AG08396 (cell line): ENCODE measurements around the gene DLGAP3.

ENCODE experiments used
- DNase-seq: peaks from one replicate; pipeline ENCODE4 v3.0.0; 2012; ENCODE audit warnings: low spot score, mixed read lengths

DLGAP3 gene

DNA sequence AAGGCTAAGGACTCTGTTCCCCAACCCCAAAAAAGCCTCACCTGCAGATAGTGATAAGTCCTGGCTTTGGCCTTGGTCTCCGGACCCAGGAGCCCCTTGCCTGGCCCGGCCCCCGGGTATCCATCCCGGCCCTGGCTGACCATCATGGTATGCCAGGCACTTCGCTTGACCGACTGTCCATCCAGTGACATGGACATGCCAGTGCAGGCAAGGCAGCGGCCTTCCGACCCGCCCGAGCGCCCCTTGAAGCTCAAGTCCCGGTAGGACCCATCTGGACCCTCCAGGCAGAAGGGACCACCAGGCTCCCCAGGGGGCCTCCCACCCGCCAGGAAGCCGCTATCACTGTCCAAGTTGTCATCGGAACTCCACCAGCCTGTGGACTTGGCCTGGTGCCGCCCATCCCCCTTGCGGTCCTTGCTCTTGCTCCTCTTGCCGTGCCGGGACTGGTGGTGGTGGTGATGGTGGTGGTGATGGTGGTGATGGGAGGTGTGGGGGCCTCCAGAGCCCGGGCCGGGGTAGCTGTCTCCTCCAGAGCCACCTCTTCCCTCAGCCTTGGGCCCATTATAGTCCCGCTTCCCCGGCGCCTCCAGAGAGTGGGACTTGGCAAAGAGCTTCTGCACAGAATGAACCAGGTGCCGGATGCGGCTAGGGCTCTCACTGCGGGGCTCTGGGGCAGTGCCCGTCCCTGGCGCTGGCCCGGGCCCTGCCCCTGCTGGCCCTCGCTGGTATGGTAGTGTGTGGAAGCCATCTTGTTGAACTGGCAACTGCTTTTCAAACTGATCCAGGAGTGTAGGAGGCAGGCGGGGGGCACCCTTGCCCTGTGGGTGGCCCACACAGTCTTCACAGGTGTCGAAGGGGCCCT is 25.0 kb downstream of the DLGAP3 start:
- no peak for DNase-seq

GRCh38 chr1:34901919-34902318 is 27.5 kb downstream of the DLGAP3 start:
- no peak for DNase-seq

DNA sequence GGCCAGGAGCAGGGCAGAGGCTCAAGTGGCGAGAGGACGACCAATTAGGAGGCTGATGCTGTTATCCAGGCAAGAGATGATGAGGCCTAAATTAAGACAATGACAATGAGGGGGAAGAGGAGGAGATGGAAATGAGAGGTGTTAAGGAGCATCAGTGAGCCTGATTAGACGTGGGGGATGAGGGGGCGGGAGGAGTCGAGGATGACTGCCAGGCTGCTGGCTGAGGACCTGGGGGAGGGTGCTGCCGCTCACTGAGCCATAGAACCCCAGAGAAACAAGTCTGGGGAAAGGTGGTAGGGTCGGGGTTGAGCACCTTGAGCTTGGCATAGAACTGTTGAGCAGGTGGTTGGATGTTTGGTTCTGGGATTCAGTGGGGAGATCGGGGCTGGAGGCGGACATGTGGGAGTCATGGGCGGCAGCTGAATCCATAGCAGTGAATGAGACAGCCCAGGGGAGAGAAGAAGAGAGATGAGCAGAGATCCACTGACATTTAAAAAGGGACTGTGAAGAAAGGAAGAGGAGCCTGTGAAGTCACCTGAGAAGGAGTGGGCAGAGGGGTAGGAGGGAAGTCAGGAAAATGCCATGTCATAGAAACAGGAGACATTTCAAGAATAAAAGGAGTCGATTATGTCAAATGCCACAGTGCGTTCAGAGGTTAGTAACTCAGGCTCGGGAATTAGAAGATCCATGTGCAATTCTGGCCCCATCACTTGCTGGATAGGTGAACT is 28.5 kb downstream of the DLGAP3 start:
- no peak for DNase-seq

DNA sequence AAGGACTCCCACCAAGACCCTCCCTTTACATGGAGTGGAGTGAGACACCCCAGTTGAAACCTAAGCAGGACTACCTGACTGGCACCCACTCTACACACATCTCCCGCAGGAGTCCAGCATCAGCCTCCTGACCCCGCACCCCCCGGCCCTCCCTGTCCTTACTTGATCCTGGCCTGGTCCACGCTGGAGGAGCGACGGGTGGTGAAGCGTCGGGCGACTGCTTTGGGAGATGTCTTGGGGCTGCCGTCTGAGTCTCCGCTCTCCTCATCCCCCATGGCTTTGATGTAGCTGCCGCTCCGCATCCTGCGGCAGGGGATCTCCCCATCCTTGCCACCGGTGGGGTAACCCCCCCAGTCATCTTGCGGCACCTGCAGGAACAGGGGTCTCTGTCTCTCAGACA is 29.5 kb downstream of the DLGAP3 start:
- DNase-seq: no peak

GRCh38 chr1:34899471-34899870 is 30.0 kb downstream of the DLGAP3 start:
- DNase-seq: no peak

- no peak for DNase-seq
Observed at GRCh38 chr1:34898330-34898761, 31.1 kb downstream of the DLGAP3 start.

GRCh38 chr1:34896612-34897011 is 32.8 kb downstream of the DLGAP3 start:
- DNase-seq: no peak

- DNase-seq: no peak
Observed at GRCh38 chr1:34889705-34890104, 39.7 kb downstream of the DLGAP3 start.

GRCh38 chr1:34887593-34887992 is 41.9 kb downstream of the DLGAP3 start:
- DNase-seq: no peak

- DNase-seq: peak; percentile 86
Observed at GRCh38 chr1:34885405-34886247, 43.8 kb downstream of the DLGAP3 start.

- DNase-seq: no peak
Observed at GRCh38 chr1:34884961-34885360, 44.5 kb downstream of the DLGAP3 start.

- no peak for DNase-seq
Observed at GRCh38 chr1:34884536-34884935, 44.9 kb downstream of the DLGAP3 start.

DNA sequence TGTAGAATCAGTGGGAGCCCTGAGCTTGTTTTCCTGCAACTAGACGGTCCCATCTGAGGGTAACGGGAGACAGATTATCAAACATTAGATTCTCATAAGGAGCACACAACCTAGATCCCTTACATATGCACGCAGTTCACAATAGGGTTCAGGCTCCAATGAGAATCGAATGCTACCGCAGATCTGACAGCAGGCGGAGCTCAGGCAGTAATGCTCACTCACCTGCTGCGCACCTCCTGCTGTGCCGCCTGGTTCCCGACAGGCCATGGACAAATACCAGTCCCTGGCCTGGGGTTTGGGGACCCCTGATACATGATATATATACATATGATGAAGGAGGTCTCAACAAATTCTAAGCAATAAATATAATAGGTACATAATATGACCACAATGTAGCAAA is 50.2 kb downstream of the DLGAP3 start:
- DNase-seq: no peak

GRCh38 chr1:34876406-34876805 is 53.0 kb downstream of the DLGAP3 start:
- DNase-seq: no peak

- DNase-seq: no peak
Observed at GRCh38 chr1:34874296-34874952, 55.0 kb downstream of the DLGAP3 start.

DNA sequence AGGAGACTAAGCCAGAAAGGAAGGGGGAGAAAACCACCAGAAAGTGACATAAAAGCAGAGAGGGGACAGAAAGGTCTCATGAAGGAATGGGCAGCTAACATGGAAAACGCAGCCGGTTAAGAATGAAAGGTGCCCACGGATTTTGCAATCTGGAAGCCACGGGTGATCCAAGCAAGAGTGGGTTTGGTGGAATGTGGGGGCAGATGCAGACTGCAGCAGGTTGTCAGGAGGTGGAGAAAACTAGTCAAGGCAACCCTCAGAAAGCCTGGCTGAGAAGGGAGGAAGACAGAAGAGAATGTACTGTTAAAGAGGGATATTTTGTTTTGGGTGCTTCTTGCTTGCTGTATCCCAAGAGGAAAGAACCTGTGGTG is 57.3 kb downstream of the DLGAP3 start:
- DNase-seq: no peak

GRCh38 chr1:34871443-34872132 is 57.9 kb downstream of the DLGAP3 start:
- DNase-seq: no peak

- DNase-seq: no peak
Observed at GRCh38 chr1:34870395-34870794, 59.1 kb downstream of the DLGAP3 start.

DNA sequence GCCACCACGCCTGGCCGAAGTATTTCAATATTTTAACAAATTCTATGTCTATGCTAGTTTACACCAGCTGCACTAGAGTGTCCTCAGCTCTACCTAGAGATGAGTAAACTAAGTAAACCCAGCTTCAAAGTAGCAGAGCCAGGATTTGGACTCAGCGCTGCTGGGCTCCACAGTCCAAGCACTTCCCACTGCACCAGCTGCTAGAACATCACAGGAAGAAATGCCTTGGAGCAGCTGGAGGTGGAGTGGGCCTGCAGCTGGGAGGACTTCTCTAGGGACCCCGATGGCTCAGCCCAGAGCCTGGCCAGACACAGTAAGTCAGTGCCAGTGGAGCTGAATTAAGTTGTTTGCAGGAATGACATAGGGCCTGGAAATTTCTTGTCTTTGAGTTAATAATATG is 59.7 kb downstream of the DLGAP3 start:
- DNase-seq: no peak

DNA sequence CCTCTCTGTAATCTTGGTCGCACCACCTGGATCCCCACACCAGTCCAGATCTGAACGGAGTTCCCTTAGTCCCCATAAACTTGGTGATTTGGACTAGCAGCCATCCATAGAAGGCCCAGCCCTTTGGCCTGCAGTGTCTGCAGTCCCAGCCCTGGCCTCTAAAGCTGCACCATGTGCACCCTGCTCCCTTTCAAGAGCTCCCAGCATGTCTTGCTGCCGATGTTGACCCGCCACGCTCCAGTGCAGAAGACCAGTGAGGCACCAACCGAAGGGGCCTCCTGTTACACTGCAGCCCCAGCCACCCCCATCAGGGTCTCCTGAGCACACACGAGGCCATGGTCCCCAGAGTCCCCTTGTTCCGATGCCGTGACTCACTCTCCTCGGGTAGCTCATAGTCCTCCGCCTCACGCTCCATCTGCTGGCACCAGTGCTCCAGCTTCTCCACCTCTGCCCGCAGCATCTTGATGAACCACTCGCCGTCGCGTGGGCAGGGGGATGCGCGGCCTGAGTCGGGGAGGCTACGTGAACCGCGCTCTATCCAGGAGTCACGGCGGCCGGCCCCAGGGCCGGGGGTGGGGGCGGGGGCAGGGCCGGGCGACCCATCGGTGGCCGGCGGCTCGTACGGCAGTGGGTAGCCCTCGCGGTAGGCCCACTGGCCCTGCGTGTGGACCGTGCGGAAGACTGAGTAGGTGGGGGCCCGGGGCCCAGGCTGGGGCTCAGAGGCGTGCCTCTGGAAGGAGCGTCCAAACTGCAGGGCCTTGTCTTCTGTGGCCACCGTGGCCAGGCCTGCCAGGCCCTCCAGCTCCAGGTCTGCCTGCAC is 61.0 kb downstream of the DLGAP3 start:
- no peak for DNase-seq
